Measurements from ENCODE around the gene CD27. TPM values are rescaled to one million over a fixed set of nuclear protein-coding genes. Genes with fewer than 3 reads are reported as not detected.
"Not testable (repeated sequence)": the region's sequence is repeated elsewhere in the genome, so short reads cannot be mapped to it uniquely, and the experiment has no call there.

Gene CD27
- polyA plus RNA-seq, 1 of the 3 experiments (the other 2 are of a cell fraction), result not detected

DNA sequence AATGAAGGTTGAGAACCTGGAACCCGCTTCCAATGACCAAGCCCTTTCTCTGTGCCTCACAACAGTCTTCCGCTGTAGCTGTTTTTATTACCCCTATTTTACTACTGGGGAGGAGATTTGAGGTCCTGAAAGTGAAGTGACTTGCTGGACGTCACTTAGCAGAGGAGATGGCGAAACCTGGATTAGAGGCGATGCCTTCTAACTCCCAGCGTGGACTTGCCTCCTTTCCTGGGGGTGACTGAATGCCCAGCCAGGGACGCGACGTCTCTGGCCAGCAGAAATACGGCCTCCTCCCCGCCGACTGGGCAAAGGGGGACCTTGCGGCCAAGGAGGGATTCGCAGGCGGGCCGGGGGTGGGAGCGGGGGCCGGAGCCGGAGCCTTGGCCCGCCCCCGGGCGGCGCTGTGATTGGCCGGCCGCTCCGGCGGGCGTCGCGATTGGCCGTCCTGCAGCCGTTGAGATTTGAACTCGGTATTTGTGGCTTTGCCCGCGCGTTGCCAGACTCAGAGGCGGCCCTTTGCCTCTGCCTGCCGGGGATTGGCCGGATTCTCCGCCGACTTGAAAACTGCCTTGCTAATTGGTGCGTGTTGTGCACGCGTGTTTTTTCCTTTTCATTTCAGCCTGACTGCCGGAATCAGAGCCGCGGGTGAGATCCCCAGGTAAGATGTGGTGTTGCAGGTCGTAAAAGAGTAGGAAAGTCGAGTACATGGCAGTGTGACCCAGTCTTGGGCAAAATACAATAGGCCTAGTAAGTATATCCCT, 48.9 kb downstream of the CD27 start, which contains the start of gene NCAPD2 (continued):
- no peak for TF ChIP-seq YY1 (IDR thresholded peaks at IDR 0.05; ENCODE audit: low read depth)
- peak; percentile 83 for TF ChIP-seq SIN3A (IDR thresholded peaks at IDR 0.05; ENCODE audit: borderline replicate concordance, low read depth, low read length)
- 0 out of 2 replicates have a peak, but pooled peaks have one; percentile 2 for TF ChIP-seq ELF1 (IDR thresholded peaks at IDR 0.05)
- no peak for TF ChIP-seq RXRA (IDR thresholded peaks at IDR 0.05; ENCODE audit: borderline replicate concordance, low read depth)
- TF ChIP-seq, protein P1, sequence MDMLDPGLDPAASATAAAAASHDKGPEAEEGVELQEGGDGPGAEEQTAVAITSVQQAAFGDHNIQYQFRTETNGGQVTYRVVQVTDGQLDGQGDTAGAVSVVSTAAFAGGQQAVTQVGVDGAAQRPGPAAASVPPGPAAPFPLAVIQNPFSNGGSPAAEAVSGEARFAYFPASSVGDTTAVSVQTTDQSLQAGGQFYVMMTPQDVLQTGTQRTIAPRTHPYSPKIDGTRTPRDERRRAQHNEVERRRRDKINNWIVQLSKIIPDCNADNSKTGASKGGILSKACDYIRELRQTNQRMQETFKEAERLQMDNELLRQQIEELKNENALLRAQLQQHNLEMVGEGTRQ (IDR thresholded peaks at IDR 0.05; ENCODE audit: borderline replicate concordance, low read depth, low read length), result no peak
- no peak for TF ChIP-seq FOXJ3 (CRISPR knock-in tag; IDR thresholded peaks at IDR 0.05)
- no peak for TF ChIP-seq SMC3 (IDR thresholded peaks at IDR 0.05; ENCODE audit: low read depth, low read length)
- no peak for TF ChIP-seq EP300 (IDR thresholded peaks at IDR 0.05; ENCODE audit: borderline replicate concordance in 1 of 2, low read depth in 1 of 2, low read length in 1 of 2)

DNA sequence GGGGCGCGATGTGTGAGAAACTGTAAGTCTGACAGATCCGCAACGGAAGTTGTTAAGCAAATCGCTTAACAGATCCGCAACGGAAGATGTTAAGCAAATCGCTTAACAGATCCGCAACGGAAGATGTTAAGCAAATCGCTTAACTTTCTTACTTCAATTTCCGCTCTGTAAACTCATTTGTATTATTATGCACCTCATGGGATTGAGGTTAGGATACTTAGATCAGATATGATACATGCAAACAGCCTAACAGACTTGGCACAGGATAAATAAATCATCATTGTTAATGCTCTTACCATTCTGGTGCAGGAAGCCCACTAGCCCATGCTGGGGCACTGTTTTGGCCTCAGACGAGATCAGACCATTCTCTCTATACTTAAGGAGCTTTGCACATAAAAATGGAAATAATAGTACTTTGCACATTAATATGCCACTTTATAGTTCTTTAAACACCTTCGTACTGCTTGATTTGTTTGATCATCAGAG, 49.5 kb downstream of the CD27 start:
- Histone ChIP-seq H2AFZ (ENCODE audit: low read depth) (peak overlapping the region; percentile 39; the same call in 1 of the 2 replicates), H3K9me2 (no peaks in the 10 kb centered on the region), H3K36me3 (replicated peaks in 1 of 2; ENCODE audit: control insufficient read depth in 1 of 2, insufficient read depth in 2 of 2, low read length in 1 of 2) (peaks cover 15 to 43% of the 10 kb centered on the region in 2 experiments), H3K4me1 (ENCODE audit: control insufficient read depth in 1 of 2, insufficient read depth in 2 of 2, low read depth in 1 of 2, low read length in 1 of 2) (peaks cover 13 to 18% of the 10 kb centered on the region in 2 experiments; a peak in 3 of 4 replicates), H3K27me3 (ENCODE audit: insufficient read depth) (no peaks in the 10 kb centered on the region), H3K4me2 (peak overlapping the region; percentile 99), H3K27ac (ENCODE audit: low read depth in 2 of 2, low read length in 1 of 2) (peak overlapping the region; percentile 76 to 99), H3K9ac (peak overlapping the region; percentile 97), H3F3A (replicated peaks; ENCODE audit: insufficient read depth) (peaks cover 8% of the 10 kb centered on the region), H4K20me1 (ENCODE audit: insufficient read depth) (no peaks in the 10 kb centered on the region), H3K79me2 (ENCODE audit: insufficient read depth) (peaks cover 64% of the 10 kb centered on the region), H3K4me3 (ENCODE audit: low read depth in 2 of 2, low read length in 1 of 2) (peak overlapping the region; percentile 81 to 97), H3K9me3 (no peaks in the 10 kb centered on the region)
- TF ChIP-seq, protein P2, sequence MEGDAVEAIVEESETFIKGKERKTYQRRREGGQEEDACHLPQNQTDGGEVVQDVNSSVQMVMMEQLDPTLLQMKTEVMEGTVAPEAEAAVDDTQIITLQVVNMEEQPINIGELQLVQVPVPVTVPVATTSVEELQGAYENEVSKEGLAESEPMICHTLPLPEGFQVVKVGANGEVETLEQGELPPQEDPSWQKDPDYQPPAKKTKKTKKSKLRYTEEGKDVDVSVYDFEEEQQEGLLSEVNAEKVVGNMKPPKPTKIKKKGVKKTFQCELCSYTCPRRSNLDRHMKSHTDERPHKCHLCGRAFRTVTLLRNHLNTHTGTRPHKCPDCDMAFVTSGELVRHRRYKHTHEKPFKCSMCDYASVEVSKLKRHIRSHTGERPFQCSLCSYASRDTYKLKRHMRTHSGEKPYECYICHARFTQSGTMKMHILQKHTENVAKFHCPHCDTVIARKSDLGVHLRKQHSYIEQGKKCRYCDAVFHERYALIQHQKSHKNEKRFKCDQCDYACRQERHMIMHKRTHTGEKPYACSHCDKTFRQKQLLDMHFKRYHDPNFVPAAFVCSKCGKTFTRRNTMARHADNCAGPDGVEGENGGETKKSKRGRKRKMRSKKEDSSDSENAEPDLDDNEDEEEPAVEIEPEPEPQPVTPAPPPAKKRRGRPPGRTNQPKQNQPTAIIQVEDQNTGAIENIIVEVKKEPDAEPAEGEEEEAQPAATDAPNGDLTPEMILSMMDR (IDR thresholded peaks at IDR 0.05), result peak; percentile 18
- TF ChIP-seq TCF12 (IDR thresholded peaks at IDR 0.05), result no peak
- peak; percentile 37 for DNase-seq
- POLR2A ChIA-PET, result no interaction called here
- CTCF ChIA-PET, result no interaction called here
- under 1% methylated on average over 14 of the region's 14 CpGs for WGBS (ENCODE audit: low lambda C conversion rate)

DNA sequence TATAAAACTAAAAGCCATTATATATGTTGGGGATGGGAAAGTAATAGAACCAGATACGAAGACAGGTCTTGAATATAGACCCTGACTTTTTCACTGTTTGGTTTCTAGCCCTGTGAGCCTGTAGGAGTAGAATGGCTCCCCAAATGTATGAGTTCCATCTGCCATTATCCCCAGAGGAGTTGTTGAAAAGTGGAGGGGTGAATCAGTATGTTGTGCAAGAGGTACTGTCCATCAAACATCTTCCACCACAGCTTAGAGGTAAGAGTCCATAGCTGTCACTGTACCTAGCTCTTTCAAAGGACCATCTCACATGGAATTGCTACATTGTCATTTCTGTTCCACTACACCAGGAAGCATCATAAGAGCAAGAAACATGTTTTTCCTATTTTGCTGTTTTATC, 50.2 kb downstream of the CD27 start:
- H3K4me2 ChIP-seq, result peak overlapping the region; percentile 99
- H3K4me3 ChIP-seq (ENCODE audit: low read depth in 2 of 2, low read length in 1 of 2), result peak overlapping the region; percentile 81 to 97
- WGBS (ENCODE audit: low lambda C conversion rate), result 58% methylated on average over 1 of the region's 1 CpG
- peaks cover 8% of the 10 kb centered on the region for H3F3A ChIP-seq (replicated peaks; ENCODE audit: insufficient read depth)
- H3K4me1 ChIP-seq (ENCODE audit: control insufficient read depth in 1 of 2, insufficient read depth in 2 of 2, low read depth in 1 of 2, low read length in 1 of 2), result peaks cover 13 to 18% of the 10 kb centered on the region in 2 experiments; a peak in 3 of 4 replicates
- no peak overlapping the region for H2AFZ ChIP-seq (ENCODE audit: low read depth)
- ChIA-PET CTCF (no interaction called here), POLR2A (interaction anchor here (0.6 kb wide), 1 partner anchor 17 kb away, joined by 5 read pairs; no protein-coding TSS in a partner anchor)
- H3K36me3 ChIP-seq (replicated peaks in 1 of 2; ENCODE audit: control insufficient read depth in 1 of 2, insufficient read depth in 2 of 2, low read length in 1 of 2), result peaks cover 15 to 48% of the 10 kb centered on the region in 2 experiments
- no peaks in the 10 kb centered on the region for H3K9me2 ChIP-seq
- no peak for DNase-seq
- H3K79me2 ChIP-seq (ENCODE audit: insufficient read depth), result peaks cover 70% of the 10 kb centered on the region
- H3K27ac ChIP-seq (ENCODE audit: low read depth in 2 of 2, low read length in 1 of 2), result no peak overlapping the region
- H4K20me1 ChIP-seq (ENCODE audit: insufficient read depth), result no peaks in the 10 kb centered on the region
- no peak for TF ChIP-seq MXI1 (IDR thresholded peaks at IDR 0.05; ENCODE audit: low read depth, low read length)
- no peaks in the 10 kb centered on the region for H3K9me3 ChIP-seq
- H3K9ac ChIP-seq, result peak overlapping the region; percentile 97
- no peaks in the 10 kb centered on the region for H3K27me3 ChIP-seq (ENCODE audit: insufficient read depth)

DNA sequence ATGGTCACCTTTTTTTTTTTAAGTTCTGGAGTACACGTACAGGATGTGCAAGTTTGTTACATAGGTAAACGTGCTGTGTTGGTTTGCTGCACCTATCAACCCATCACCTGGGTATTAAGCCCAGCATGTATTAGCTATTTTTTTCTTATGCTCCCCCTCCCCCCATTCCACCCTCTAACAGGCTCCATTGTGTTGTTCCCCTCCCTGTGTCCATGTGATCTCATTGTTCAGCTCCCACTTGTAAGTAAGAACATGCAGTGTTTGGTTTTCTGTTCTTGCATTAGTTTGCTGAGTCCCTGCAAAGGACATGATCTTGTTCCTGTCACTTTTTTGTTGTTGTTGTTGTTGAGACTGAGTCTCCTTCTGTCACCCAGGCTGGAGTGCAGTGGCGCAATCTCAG, 52.5 kb downstream of the CD27 start:
- H3K9me2 ChIP-seq; H3K9me3 ChIP-seq; H3K27me3 ChIP-seq (ENCODE audit: insufficient read depth); POLR2A ChIA-PET; H2AFZ ChIP-seq (ENCODE audit: low read depth); H3K4me3 ChIP-seq (ENCODE audit: low read depth in 2 of 2, low read length in 1 of 2); H3K9ac ChIP-seq; DNase-seq; H3K4me2 ChIP-seq; H3F3A ChIP-seq (replicated peaks; ENCODE audit: insufficient read depth); H4K20me1 ChIP-seq (ENCODE audit: insufficient read depth); H3K27ac ChIP-seq (ENCODE audit: low read depth in 2 of 2, low read length in 1 of 2): not testable (repeated sequence)
- CTCF ChIA-PET, result interaction anchor here (1.4 to 2.3 kb wide), 2 partner anchors 32 to 40 kb away, joined by 6 to 8 read pairs; no protein-coding TSS in a partner anchor
- 86% methylated on average over 3 of the region's 3 CpGs for WGBS (ENCODE audit: low lambda C conversion rate)
- Histone ChIP-seq H3K36me3 (replicated peaks in 1 of 2; ENCODE audit: control insufficient read depth in 1 of 2, insufficient read depth in 2 of 2, low read length in 1 of 2) (peaks cover 7 to 44% of the 10 kb centered on the region in 2 experiments), H3K4me1 (ENCODE audit: control insufficient read depth in 1 of 2, insufficient read depth in 2 of 2, low read depth in 1 of 2, low read length in 1 of 2) (peaks cover 10 to 18% of the 10 kb centered on the region in 2 experiments; a peak in 3 of 4 replicates), H3K79me2 (ENCODE audit: insufficient read depth) (peaks cover 87% of the 10 kb centered on the region)

All from SK-N-SH (cell line).